Smooth muscle cell (in vitro differentiated cells): ENCODE data around the gene TPH2. TPM values are rescaled to one million over a fixed set of nuclear protein-coding genes. Genes with fewer than 3 reads are reported as not detected.

Experiments used
- DNase-seq: peaks from one replicate; lab custom pipeline; 2025; ENCODE audit not compliant: unreplicated experiment; lab: John Stamatoyannopoulos, UW
- H2AFZ ChIP-seq: fragments of 200-600 bp; sonication (generic); 2 replicates; pipeline ENCODE4 v1.6.0; 2016; ENCODE audit warnings: antibody characterized with exemption, low read depth, mild to moderate bottlenecking
- H3F3A ChIP-seq: fragments of 200-600 bp; sonication (generic); 2 replicates; pipeline ENCODE4 v1.6.0; 2017; ENCODE audit warnings: antibody characterized with exemption, low read depth
- H3K27ac ChIP-seq: fragments of 200-600 bp; sonication (generic); 2 replicates; pipeline ENCODE4 v1.5.1; 2016; ENCODE audit warnings: low read depth, mild to moderate bottlenecking
- H3K27me3 ChIP-seq: fragments of 200-600 bp; sonication (generic); 2 replicates; pipeline ENCODE4 v1.6.1; 2016; ENCODE audit warnings: low read depth, mild to moderate bottlenecking
- H3K36me3 ChIP-seq: fragments of 200-600 bp; sonication (generic); 2 replicates; pipeline ENCODE4 v1.5.1; 2016; ENCODE audit warnings: low read depth
- H3K4me1 ChIP-seq: fragments of 200-600 bp; sonication (generic); 2 replicates; pipeline ENCODE4 v1.5.1; 2016; ENCODE audit warnings: low read depth
- H3K4me2 ChIP-seq: fragments of 200-600 bp; sonication (generic); 2 replicates; pipeline ENCODE4 v1.6.0; 2016; ENCODE audit warnings: mild to moderate bottlenecking
- H3K4me3 ChIP-seq: fragments of 200-600 bp; sonication (generic); 2 replicates; pipeline ENCODE4 v1.5.1; 2016; ENCODE audit warnings: mild to moderate bottlenecking
- H3K79me2 ChIP-seq: fragments of 200-600 bp; sonication (generic); 2 replicates; pipeline ENCODE4 v1.6.0; 2016; ENCODE audit warnings: low read depth, mild to moderate bottlenecking
- H3K9ac ChIP-seq: fragments of 200-600 bp; sonication (generic); 2 replicates; pipeline ENCODE4 v1.6.0; 2016; ENCODE audit warnings: low read depth
- H3K9me3 ChIP-seq: fragments of 200-600 bp; sonication (generic); replicated peaks from 2 replicates; pipeline ENCODE4 v1.5.1; 2016; ENCODE audit warnings: low read depth
- H4K20me1 ChIP-seq: fragments of 200-600 bp; sonication (generic); 2 replicates; pipeline ENCODE4 v1.6.0; 2016; ENCODE audit warnings: low read depth
- CTCF ChIP-seq: fragments of 200-600 bp; sonication (generic); IDR thresholded peaks from 2 replicates; pipeline ENCODE4 v1.5.1; 2017; ENCODE audit warnings: borderline replicate concordance, mild to moderate bottlenecking, antibody characterized with exemption; ENCODE audit not compliant: insufficient read depth, poor library complexity, severe bottlenecking
- WGBS: methylation state at CpG from one replicate; pipeline ENCODE4 v1.1.7; 2016; ENCODE audit warnings: low lambda C conversion rate; 5-methylcytosine and 5-hydroxymethylcytosine counted together
- polyA plus RNA-seq: library from polyadenylated mRNA; unstranded; fragments of >200 nt; fragmentation: Nextera tagmentation; extraction: Ambion mirVana; gene quantifications from 2 replicates; pipeline ENCODE4 v1.2.1, GENCODE V29; 2016
- total RNA-seq: library from RNA; depleted of rRNA; stranded (reverse); fragments of >200 nt; gene quantifications from 2 replicates; pipeline ENCODE4 v1.2.3, GENCODE V29; 2014

Gene TPH2
- total and polyA plus RNA-seq, 2 experiments from 2014 or later, result not detected

GRCh38 chr12:72077111-72077820 lies 138.6 kb downstream of the TPH2 start:
- Histone ChIP-seq H3K4me3 (no peak overlapping the region), H3K36me3 (no peaks in the 10 kb centered on the region), H3K4me2 (no peak overlapping the region), H4K20me1 (no peaks in the 10 kb centered on the region), H3K79me2 (no peaks in the 10 kb centered on the region), H3K9ac (no peak overlapping the region), H2AFZ (no peak overlapping the region), H3K4me1 (no peaks in the 10 kb centered on the region), H3K27ac (no peak overlapping the region), H3K9me3 (no peaks in the 10 kb centered on the region), H3K27me3 (no peaks in the 10 kb centered on the region), H3F3A (no peaks in the 10 kb centered on the region)
- TF ChIP-seq CTCF, result no peak
- no peak for DNase-seq
- WGBS, result 42% methylated on average over 5 of the region's 5 CpGs

GRCh38 chr12:72081777-72082176 lies 143.1 kb downstream of the TPH2 start:
- Histone ChIP-seq H3F3A (no peaks in the 10 kb centered on the region), H3K4me3 (no peak overlapping the region), H3K9me3 (no peaks in the 10 kb centered on the region), H3K4me2 (no peak overlapping the region), H3K79me2 (no peaks in the 10 kb centered on the region), H3K27ac (no peak overlapping the region), H3K4me1 (no peaks in the 10 kb centered on the region), H4K20me1 (no peaks in the 10 kb centered on the region), H2AFZ (no peak overlapping the region), H3K9ac (no peak overlapping the region), H3K27me3 (no peaks in the 10 kb centered on the region), H3K36me3 (no peaks in the 10 kb centered on the region)
- TF ChIP-seq CTCF, result no peak
- DNase-seq, result no peak
- 70% methylated on average over 2 of the region's 2 CpGs for WGBS

Other genes starting within 250 kb of the TPH2 start
- gene RAB21, start 184.0 kb upstream of the TPH2 start, total RNA-seq, result 7.2 and 25.1 TPM in 2 replicates
- 49.3 and 53.0 TPM in 2 replicates for gene RAB21, start 184.0 kb upstream of the TPH2 start, polyA plus RNA-seq
- 28.1 and 28.6 TPM in 2 replicates for gene TBC1D15, start 99.1 kb upstream of the TPH2 start, total RNA-seq
- 14.3 and 23.3 TPM in 2 replicates for gene TBC1D15, start 99.1 kb upstream of the TPH2 start, polyA plus RNA-seq